ENCODE results near the gene PHYHIPL.

GRCh38 chr10:59131666-59132065, 44.8 kb upstream of the PHYHIPL start:
- TF ChIP-seq CTCF (IDR thresholded peaks at IDR 0.05) (no peak), EP300 (IDR thresholded peaks at IDR 0.05) (no peak), POLR2A (IDR thresholded peaks at IDR 0.05) (no peak)
